Measurements from ENCODE around the gene SH3GL2. TPM values are rescaled to one million over a fixed set of nuclear protein-coding genes. Genes with fewer than 3 reads are reported as not detected.

SH3GL2 gene
- total RNA-seq, 1 experiment from 2014 or later: not detected

- no peak overlapping the region for H3K27ac ChIP-seq (ENCODE audit: low read length)
- H3K36me3 ChIP-seq (ENCODE audit: control insufficient read depth, insufficient read depth, low read length): no peaks in the 10 kb centered on the region
- no peaks in the 10 kb centered on the region for H3K4me1 ChIP-seq (ENCODE audit: control insufficient read depth, insufficient read depth, low read length)
- no peak overlapping the region for H3K4me3 ChIP-seq (ENCODE audit: low read depth in 2 of 2, low read length in 2 of 2)
- no peak for TF ChIP-seq CTCF (IDR thresholded peaks at IDR 0.05)
- TF ChIP-seq POLR2AphosphoS5 (IDR thresholded peaks at IDR 0.05; ENCODE audit: low read depth, low read length): no peak
- no peak for TF ChIP-seq TCF7L2 (IDR thresholded peaks at IDR 0.05; ENCODE audit: low read depth, low read length)
- TF ChIP-seq, protein P1, sequence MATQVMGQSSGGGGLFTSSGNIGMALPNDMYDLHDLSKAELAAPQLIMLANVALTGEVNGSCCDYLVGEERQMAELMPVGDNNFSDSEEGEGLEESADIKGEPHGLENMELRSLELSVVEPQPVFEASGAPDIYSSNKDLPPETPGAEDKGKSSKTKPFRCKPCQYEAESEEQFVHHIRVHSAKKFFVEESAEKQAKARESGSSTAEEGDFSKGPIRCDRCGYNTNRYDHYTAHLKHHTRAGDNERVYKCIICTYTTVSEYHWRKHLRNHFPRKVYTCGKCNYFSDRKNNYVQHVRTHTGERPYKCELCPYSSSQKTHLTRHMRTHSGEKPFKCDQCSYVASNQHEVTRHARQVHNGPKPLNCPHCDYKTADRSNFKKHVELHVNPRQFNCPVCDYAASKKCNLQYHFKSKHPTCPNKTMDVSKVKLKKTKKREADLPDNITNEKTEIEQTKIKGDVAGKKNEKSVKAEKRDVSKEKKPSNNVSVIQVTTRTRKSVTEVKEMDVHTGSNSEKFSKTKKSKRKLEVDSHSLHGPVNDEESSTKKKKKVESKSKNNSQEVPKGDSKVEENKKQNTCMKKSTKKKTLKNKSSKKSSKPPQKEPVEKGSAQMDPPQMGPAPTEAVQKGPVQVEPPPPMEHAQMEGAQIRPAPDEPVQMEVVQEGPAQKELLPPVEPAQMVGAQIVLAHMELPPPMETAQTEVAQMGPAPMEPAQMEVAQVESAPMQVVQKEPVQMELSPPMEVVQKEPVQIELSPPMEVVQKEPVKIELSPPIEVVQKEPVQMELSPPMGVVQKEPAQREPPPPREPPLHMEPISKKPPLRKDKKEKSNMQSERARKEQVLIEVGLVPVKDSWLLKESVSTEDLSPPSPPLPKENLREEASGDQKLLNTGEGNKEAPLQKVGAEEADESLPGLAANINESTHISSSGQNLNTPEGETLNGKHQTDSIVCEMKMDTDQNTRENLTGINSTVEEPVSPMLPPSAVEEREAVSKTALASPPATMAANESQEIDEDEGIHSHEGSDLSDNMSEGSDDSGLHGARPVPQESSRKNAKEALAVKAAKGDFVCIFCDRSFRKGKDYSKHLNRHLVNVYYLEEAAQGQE (IDR thresholded peaks at IDR 0.05; ENCODE audit: insufficient read depth in 1 of 2, low read depth in 2 of 2, low read length in 1 of 2): no peak
- no peak for TF ChIP-seq SIN3A (IDR thresholded peaks at IDR 0.05; ENCODE audit: borderline replicate concordance, insufficient read depth, low read depth, low read length)
- in situ Hi-C loops (cut with HindIII; ENCODE audit: low pct_unique_long_range_greater_than_20kb, low sequenced_read_pairs) (no loop called here), intact Hi-C loops (cut with micrococcal nuclease; ENCODE audit: unreplicated experiment) (no loop called here)
- ChIA-PET CTCF (no interaction called here), POLR2A (no interaction called here)
- DNase-seq (ENCODE audit: low read depth, low spot score) (no peak), ATAC-seq (no peak)
- no peaks in the 10 kb centered on the region for H3K27me3 ChIP-seq (ENCODE audit: control insufficient read depth, insufficient read depth, low read length)
- no peaks in the 10 kb centered on the region for H3K9me3 ChIP-seq (ENCODE audit: control insufficient read depth, insufficient read depth, low read depth, low read length)
- BruUV-seq (replicated peaks): no TSS peak
Measured at GRCh38 chr9:17726298-17726697, 147.4 kb downstream of the SH3GL2 start.

- POLR2A ChIA-PET: no interaction called here
- in situ Hi-C loops (cut with HindIII; ENCODE audit: low pct_unique_long_range_greater_than_20kb, low sequenced_read_pairs): no loop called here
- no peaks in the 10 kb centered on the region for H3K4me1 ChIP-seq (ENCODE audit: control insufficient read depth, insufficient read depth, low read length)
Measured at GRCh38 chr9:17730899-17731298, 152.0 kb downstream of the SH3GL2 start.

More at GRCh38 chr9:17730899-17731298, 152.0 kb downstream of the SH3GL2 start:
- no peaks in the 10 kb centered on the region for H3K36me3 ChIP-seq (ENCODE audit: control insufficient read depth, insufficient read depth, low read length)
- H3K4me3 ChIP-seq (ENCODE audit: low read depth in 2 of 2, low read length in 2 of 2): no peak overlapping the region
- TF ChIP-seq, protein P1 (IDR thresholded peaks at IDR 0.05; ENCODE audit: insufficient read depth in 1 of 2, low read depth in 2 of 2, low read length in 1 of 2): no peak
- TF ChIP-seq SIN3A (IDR thresholded peaks at IDR 0.05; ENCODE audit: borderline replicate concordance, insufficient read depth, low read depth, low read length) (no peak), CTCF (IDR thresholded peaks at IDR 0.05) (no peak), POLR2AphosphoS5 (IDR thresholded peaks at IDR 0.05; ENCODE audit: low read depth, low read length) (no peak), TCF7L2 (IDR thresholded peaks at IDR 0.05; ENCODE audit: low read depth, low read length) (no peak)
- CTCF ChIA-PET: no interaction called here
- ATAC-seq: no peak
- H3K9me3 ChIP-seq (ENCODE audit: control insufficient read depth, insufficient read depth, low read depth, low read length): no peaks in the 10 kb centered on the region
- no peak for DNase-seq (ENCODE audit: low read depth, low spot score)
- H3K27me3 ChIP-seq (ENCODE audit: control insufficient read depth, insufficient read depth, low read length): no peaks in the 10 kb centered on the region
- no peak overlapping the region for H3K27ac ChIP-seq (ENCODE audit: low read length)
- BruUV-seq (replicated peaks): no TSS peak
- intact Hi-C loops (cut with micrococcal nuclease; ENCODE audit: unreplicated experiment): no loop called here

Measured in Panc1 (cell line).